Small intestine (tissue), 7 donors: ENCODE results near the gene ALKBH8. TPM values are rescaled to one million over a fixed set of nuclear protein-coding genes. Genes with fewer than 3 reads are reported as not detected.
"Not testable (repeated sequence)": the region's sequence is repeated elsewhere in the genome, so short reads cannot be mapped to it uniquely, and the experiment has no call there.

Experiments used
- DNase-seq, 2 donors: peaks; one replicate each; pipeline versions ENCODE4 v3.0.0 to v3.0.0-alpha.2; 2013
- FAIRE-seq: peaks from 2 replicates; lab custom pipeline; 2012; peaks lifted over from hg19 to GRCh38; lab: Jason Lieb, UNC
- H3K27ac ChIP-seq, 3 donors: one replicate each; pipeline ENCODE4 v1.5.1; 2013; ENCODE audit warnings: low read length in 2 of 3, mild to moderate bottlenecking in 2 of 3, control low read depth in 1 of 3, inconsistent platforms in 1 of 3, low read depth in 1 of 3, moderate library complexity in 1 of 3
- H3K27me3 ChIP-seq, 3 donors: one replicate each; pipeline ENCODE4 v1.6.1; 2013; ENCODE audit warnings: low read length in 3 of 3, inconsistent platforms in 1 of 3; ENCODE audit not compliant: control insufficient read depth in 3 of 3, insufficient read depth in 3 of 3
- H3K36me3 ChIP-seq, 3 donors: one replicate each; pipeline ENCODE4 v1.6.1; 2013; ENCODE audit warnings: low read length in 3 of 3, inconsistent platforms in 1 of 3, low read depth in 1 of 3, mild to moderate bottlenecking in 1 of 3, moderate library complexity in 1 of 3; ENCODE audit not compliant: control insufficient read depth in 3 of 3, insufficient read depth in 2 of 3
- H3K4me1 ChIP-seq, 3 donors: one replicate each; pipeline ENCODE4 v1.6.1; 2013; ENCODE audit warnings: low read length in 2 of 3, inconsistent platforms in 1 of 3, low read depth in 1 of 3, mild to moderate bottlenecking in 1 of 3, moderate library complexity in 1 of 3; ENCODE audit not compliant: control insufficient read depth in 3 of 3, insufficient read depth in 2 of 3
- H3K4me3 ChIP-seq, 3 donors: one replicate each; pipeline ENCODE4 v1.5.1; 2013; ENCODE audit warnings: low read length in 3 of 3, control low read depth in 1 of 3, inconsistent platforms in 1 of 3, low read depth in 1 of 3, mild to moderate bottlenecking in 1 of 3, moderate library complexity in 1 of 3
- H3K9me3 ChIP-seq, 2 donors: one replicate each; pipeline ENCODE4 v1.6.1; 2013; ENCODE audit warnings: low read depth in 1 of 2, low read length in 1 of 2; ENCODE audit not compliant: control insufficient read depth in 2 of 2, insufficient read depth in 1 of 2
- WGBS, 3 donors: extraction: QIAGEN DNeasy Blood & Tissue Kit; methylation state at CpG; one replicate each; pipeline ENCODE4 v1.1.7; 2013; 5-methylcytosine and 5-hydroxymethylcytosine counted together
- polyA plus RNA-seq, 4 donors: library from polyadenylated mRNA; stranded (reverse) in 3 of 4; unstranded in 1 of 4; fragments of 200-250 nt in 3 of 4; fragments of 120-200 nt in 1 of 4; gene quantifications; one replicate each; pipeline versions ENCODE4 v1.2.1 to v1.2.3, GENCODE V29; 2013
- donor health status: healthy with polysubstance abuse.
- donor health status: control.
- donor health status: control.
- donor health status: Bipolar disorder and iron deficiency.
- donor health status: healthy.

Gene ALKBH8
- polyA plus RNA-seq, 4 donors: 1.8 to 10.1 (median 3.0) TPM

DNA sequence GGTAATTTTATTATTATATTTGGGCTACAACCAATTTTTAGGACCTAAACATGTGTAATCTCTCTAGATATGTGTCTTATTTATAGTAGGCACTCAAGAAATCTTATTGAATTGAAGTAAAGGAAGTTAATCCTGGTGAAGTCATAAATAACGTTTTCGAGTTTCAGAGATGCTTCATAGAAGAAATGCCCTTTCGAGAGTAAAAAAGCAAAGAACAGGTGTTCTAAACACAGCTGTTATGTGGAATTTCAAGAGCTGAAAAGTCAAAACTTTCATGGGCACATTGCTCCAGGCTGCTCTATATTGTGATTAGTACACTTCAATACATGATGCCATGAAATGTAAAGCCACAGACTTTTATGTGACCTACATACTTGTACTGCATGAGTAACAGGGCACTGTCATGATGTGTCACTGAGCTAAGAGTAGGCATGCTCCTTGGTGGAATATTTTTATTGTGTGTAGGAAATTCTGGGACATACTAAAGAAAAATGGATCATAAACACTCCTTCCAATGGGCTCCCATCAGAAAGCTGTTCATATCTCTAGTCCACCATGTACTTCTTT is 18.2 kb upstream of the ALKBH8 start:
- DNase-seq (no peak), FAIRE-seq (no peak)
- no peaks in the 10 kb centered on the region for H3K36me3 ChIP-seq
- no peaks in the 10 kb centered on the region for H3K4me1 ChIP-seq
- no peaks in the 10 kb centered on the region for H3K9me3 ChIP-seq
- H3K27me3 ChIP-seq: peaks cover 0 to 25% (median 2%) of the 10 kb centered on the region in 3 donors
- H3K4me3 ChIP-seq: no peak overlapping the region
- 65 to 82% (median 74%) methylated on average over 3 of the region's 3 CpGs for WGBS, 3 donors
- H3K27ac ChIP-seq: no peak overlapping the region

DNA sequence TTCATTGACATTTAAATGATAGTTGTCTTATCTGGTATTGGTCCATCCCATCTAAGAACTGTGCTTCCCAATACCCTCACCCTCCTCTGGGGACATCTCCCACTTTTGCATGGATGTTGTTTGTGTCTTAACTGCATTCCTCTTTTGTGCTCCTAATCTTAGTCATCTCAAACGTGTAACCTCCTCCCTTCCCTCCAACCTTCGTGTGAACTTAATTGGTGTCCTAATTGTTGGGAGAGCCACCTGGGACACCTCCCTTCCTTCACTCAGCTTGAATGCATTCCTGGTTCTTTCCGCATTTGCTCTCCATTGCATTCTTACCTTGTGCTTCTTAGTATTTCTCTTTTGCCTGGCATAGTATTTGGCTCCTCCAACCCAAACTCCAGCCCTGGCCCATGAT is 15.6 kb upstream of the ALKBH8 start:
- H3K27ac ChIP-seq: no peak overlapping the region
- no peak overlapping the region for H3K4me3 ChIP-seq
- 36 to 47% (median 37%) methylated on average over 3 of the region's 3 CpGs for WGBS, 3 donors
- H3K4me1 ChIP-seq: no peaks in the 10 kb centered on the region
- DNase-seq: no peak
- H3K27me3 ChIP-seq: peaks cover 0 to 8% (median 0%) of the 10 kb centered on the region in 3 donors
- FAIRE-seq: no peak
- no peaks in the 10 kb centered on the region for H3K9me3 ChIP-seq
- H3K36me3 ChIP-seq: no peaks in the 10 kb centered on the region

DNA sequence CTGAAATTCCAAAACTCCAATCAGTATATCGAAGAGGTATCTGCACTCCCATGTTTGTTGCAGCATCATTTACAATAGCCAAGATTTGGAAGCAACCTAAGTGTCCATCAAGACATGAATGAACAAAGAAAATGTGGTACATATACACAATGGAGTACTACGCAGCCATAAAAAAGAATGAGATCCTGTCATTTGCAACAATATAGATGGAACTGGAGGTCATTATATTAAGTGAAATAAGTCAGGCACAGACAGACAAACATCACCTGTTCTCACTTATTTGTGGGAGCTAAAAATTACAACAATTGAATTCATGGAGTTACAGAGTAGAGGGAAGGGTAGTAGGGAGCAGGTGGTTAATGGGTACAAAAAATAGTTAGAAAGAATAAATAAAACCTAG is 13.6 kb upstream of the ALKBH8 start:
- not testable (repeated sequence) for H3K27ac ChIP-seq, H3K9me3 ChIP-seq, DNase-seq, H3K27me3 ChIP-seq, H3K36me3 ChIP-seq, H3K4me3 ChIP-seq, FAIRE-seq, H3K4me1 ChIP-seq
- 93 to 97% (median 95%) methylated on average over 2 of the region's 2 CpGs for WGBS, 3 donors

DNA sequence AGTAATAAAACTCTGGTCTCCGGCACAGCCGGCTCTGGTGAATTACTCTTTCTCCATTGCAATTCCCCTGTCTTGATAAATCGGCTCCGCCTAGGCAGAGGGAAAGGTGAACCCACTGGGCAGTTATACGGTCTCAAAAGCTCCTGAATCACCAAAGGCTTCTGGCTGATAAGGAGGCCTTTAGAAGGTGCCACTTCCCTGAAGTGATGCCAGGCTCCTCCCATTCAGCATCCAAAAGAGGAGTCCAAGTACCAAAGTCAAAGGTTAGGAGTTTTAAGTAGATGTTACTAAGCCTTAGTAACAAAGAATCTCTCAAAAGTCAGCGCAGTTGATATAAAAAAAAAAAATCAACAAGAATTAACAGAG is 11.8 kb upstream of the ALKBH8 start:
- Histone ChIP-seq H3K4me1 (no peaks in the 10 kb centered on the region), H3K36me3 (no peaks in the 10 kb centered on the region), H3K27ac (no peak overlapping the region), H3K9me3 (no peaks in the 10 kb centered on the region), H3K27me3 (peaks cover 0 to 8% (median 0%) of the 10 kb centered on the region in 3 donors), H3K4me3 (no peak overlapping the region)
- WGBS, 3 donors: 30 to 55% (median 52%) methylated on average over 6 of the region's 6 CpGs
- no peak for FAIRE-seq
- no peak for DNase-seq

DNA sequence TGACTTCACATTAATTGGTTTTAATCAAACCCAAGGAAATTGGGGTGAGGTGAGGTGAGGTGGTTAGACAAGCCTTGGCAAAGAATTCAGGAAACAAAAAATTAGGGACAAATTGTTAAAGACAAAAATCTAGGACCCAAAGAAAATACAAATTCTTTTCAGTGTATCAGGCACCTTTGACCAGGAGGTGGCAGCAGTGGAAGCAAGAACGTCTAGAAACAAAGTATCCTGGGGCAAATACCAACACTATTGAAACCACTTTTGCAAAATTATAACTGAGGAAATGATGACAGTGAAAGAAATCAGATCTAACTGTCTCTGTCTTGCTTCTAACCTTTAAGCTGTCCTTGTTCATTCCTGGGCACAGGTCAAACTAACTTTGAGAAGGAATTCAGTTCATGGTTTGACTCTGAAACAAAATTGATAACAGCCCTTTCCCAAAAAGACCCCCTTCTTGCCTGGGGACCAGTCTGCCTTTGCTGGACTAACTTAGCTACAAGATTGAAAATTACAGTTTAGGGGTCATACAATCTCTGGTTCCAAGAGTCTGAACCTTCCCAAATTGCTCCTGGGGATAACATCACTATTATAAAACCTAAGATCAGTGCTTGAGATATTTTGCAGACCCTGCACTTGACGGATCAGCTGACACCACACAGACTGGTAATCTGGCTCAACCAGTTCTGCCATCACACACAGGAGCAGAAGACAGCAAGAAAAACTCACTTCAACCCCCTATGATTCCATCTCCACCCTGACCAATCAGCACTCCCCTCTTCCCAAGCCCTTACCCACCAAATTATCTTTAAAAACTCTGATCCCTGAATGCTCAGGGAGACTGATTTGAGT is 11.2 kb upstream of the ALKBH8 start:
- not testable (repeated sequence) for H3K36me3 ChIP-seq, H3K9me3 ChIP-seq, H3K27me3 ChIP-seq, H3K4me1 ChIP-seq, H3K27ac ChIP-seq, H3K4me3 ChIP-seq, FAIRE-seq
- DNase-seq: peak; percentile 25 to 41
- 5 to 21% (median 21%) methylated on average over 2 of the region's 2 CpGs for WGBS, 3 donors

DNA sequence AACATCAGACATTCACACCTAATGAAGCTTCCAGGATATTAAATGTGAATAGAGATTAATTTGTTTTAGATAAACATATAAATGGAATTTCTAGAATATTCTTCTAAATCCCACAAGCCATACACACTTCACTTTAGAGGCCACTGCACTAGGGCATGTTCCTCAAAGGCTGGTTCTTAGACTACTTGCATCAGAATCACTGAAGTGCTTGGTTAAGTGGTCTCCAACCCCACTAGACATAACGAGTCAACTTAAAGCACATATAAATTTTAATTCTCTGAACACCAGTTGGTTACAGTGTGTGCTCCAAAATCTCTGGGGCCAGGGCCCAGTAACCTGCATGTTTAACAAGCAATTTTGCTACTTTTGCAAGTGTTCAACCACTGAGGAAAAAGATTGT is 7.9 kb upstream of the ALKBH8 start:
- Histone ChIP-seq H3K36me3 (no peaks in the 10 kb centered on the region), H3K9me3 (no peaks in the 10 kb centered on the region), H3K27ac (no peak overlapping the region), H3K4me3 (no peak overlapping the region), H3K27me3 (no peaks in the 10 kb centered on the region), H3K4me1 (no peaks in the 10 kb centered on the region)
- no peak for FAIRE-seq
- 55 to 67% (median 61%) methylated on average over 1 of the region's 1 CpG for WGBS, 3 donors
- no peak for DNase-seq

DNA sequence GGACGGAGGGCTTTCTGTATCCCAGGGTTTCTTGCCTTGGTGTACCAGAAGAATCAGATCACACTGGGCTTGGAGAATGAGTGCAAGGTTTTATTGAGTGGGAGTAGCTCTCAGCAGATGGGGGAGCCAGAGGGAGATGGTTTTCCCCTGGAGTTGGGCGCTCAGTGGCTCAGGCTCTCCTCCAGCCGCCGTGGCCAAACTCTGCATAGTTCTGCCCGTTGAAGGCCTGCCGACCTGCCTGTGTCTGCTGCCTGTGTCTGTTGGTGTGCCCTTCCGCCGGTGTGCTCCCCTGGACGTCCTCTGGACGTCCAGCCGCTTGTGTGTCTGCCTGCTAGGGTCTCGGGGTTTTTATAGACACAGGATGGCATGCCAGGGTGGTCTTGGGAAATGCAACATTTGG is 4.5 kb upstream of the ALKBH8 start:
- Histone ChIP-seq H3K27ac (no peak overlapping the region), H3K4me1 (peaks cover 0 to 4% (median 0%) of the 10 kb centered on the region in 3 donors), H3K36me3 (no peaks in the 10 kb centered on the region), H3K9me3 (no peaks in the 10 kb centered on the region), H3K27me3 (no peaks in the 10 kb centered on the region), H3K4me3 (no peak overlapping the region)
- WGBS, 3 donors: 85 to 88% (median 88%) methylated on average over 12 of the region's 12 CpGs
- no peak for DNase-seq
- FAIRE-seq: no peak

DNA sequence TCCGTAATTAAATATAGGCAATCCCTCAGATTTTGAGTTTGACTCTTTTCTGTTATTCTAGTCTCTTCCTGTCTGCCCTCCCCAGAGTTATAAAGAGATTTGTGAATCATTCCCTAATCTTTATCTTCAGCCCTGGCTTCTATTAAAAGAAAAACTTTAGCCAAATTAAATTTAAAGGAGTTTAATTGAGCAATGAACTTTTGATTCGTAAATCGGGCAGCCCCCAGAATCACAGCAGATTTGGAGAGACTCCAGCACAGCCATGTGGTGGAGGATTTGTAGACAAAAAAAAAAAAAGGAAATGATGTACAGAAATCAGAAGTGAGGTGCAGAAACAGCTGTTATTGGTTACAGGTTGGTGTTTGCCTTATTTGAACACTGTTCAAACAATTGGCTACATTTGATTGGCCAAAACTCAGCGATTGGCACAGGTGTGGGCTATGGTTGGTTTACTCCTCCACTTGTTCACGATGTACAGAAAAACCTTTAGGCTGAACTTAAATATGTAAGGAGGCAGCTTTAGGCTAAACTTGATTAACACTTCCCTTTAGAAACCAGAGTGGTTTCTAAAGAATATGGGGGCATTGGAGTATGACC is 2.3 kb upstream of the ALKBH8 start:
- H3K4me1 ChIP-seq: peaks cover 3 to 11% (median 5%) of the 10 kb centered on the region in 3 donors
- H3K27me3 ChIP-seq: no peaks in the 10 kb centered on the region
- no peaks in the 10 kb centered on the region for H3K36me3 ChIP-seq
- DNase-seq (no peak), FAIRE-seq (no peak)
- H3K9me3 ChIP-seq: no peaks in the 10 kb centered on the region
- no peak overlapping the region for H3K27ac ChIP-seq
- 60 to 78% (median 68%) methylated on average over 5 of the region's 5 CpGs for WGBS, 3 donors
- H3K4me3 ChIP-seq: no peak overlapping the region
